WERI-Rb-1 (cell line): ENCODE results near the gene ZNF208.

Source experiments
- DNase-seq: peaks from one replicate; pipeline ENCODE4 v3.0.0-alpha.2; 2020
- H3K27ac ChIP-seq: fragments of 250-450 bp; sonication (Bioruptor Pico); 2 replicates; pipeline ENCODE4 v1.5.1; 2020; ENCODE audit warnings: mild to moderate bottlenecking, moderate library complexity
- H3K27me3 ChIP-seq: fragments of 250-450 bp; sonication (Bioruptor Pico); 2 replicates; pipeline ENCODE4 v1.5.1; 2021; ENCODE audit warnings: mild to moderate bottlenecking, low read depth, moderate library complexity; ENCODE audit not compliant: insufficient read depth, severe bottlenecking
- H3K36me3 ChIP-seq: fragments of 250-450 bp; sonication (Bioruptor Pico); 2 replicates; pipeline ENCODE4 v1.5.1; 2020; ENCODE audit warnings: mild to moderate bottlenecking, moderate library complexity
- H3K4me3 ChIP-seq: 2 replicates; pipeline ENCODE4 v1.5.1; 2011; ENCODE audit warnings: low read depth, mild to moderate bottlenecking, control low read depth, low read length
- H3K9me3 ChIP-seq: fragments of 250-450 bp; sonication (Bioruptor Pico); 2 replicates; pipeline ENCODE4 v1.5.1; 2021; ENCODE audit warnings: mild to moderate bottlenecking, moderate library complexity; ENCODE audit not compliant: severe bottlenecking
- TF ChIP-seq, protein P1 (sequence below): IDR thresholded peaks from 2 replicates; pipeline ENCODE4 v1.5.1; 2011; ENCODE audit warnings: low read depth, mild to moderate bottlenecking, control low read depth, inconsistent platforms, low read length

Gene ZNF208

GRCh38 chr19:21947775-21948174, 63.0 kb downstream of the ZNF208 start:
- DNase-seq: no peak
- H3K36me3 ChIP-seq: no peaks in the 10 kb centered on the region
- TF ChIP-seq, protein P1, sequence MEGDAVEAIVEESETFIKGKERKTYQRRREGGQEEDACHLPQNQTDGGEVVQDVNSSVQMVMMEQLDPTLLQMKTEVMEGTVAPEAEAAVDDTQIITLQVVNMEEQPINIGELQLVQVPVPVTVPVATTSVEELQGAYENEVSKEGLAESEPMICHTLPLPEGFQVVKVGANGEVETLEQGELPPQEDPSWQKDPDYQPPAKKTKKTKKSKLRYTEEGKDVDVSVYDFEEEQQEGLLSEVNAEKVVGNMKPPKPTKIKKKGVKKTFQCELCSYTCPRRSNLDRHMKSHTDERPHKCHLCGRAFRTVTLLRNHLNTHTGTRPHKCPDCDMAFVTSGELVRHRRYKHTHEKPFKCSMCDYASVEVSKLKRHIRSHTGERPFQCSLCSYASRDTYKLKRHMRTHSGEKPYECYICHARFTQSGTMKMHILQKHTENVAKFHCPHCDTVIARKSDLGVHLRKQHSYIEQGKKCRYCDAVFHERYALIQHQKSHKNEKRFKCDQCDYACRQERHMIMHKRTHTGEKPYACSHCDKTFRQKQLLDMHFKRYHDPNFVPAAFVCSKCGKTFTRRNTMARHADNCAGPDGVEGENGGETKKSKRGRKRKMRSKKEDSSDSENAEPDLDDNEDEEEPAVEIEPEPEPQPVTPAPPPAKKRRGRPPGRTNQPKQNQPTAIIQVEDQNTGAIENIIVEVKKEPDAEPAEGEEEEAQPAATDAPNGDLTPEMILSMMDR: no peak
- H3K27me3 ChIP-seq: no peaks in the 10 kb centered on the region
- no peak overlapping the region for H3K27ac ChIP-seq
- no peaks in the 10 kb centered on the region for H3K9me3 ChIP-seq
- no peak overlapping the region for H3K4me3 ChIP-seq

DNA sequence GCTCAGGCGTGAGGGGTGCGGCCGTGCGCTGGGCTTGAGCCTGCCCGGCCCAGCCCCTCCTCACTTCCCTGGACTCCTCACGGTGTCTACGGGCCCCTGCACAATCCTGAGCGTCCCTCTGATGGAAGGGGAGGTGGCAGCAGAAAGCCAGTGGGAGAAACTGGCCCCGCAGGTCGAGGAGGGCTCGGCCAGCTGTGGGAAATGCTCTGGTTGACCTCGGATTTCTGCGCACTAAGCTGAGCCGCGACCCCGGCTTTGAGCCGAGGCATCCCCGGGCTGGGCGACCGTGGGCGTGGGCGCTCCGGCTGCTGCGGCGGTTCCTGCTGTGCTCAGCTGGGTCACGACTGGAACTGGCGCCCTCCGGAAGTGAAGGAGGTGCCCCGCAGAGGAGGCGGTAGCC, 70.1 kb downstream of the ZNF208 start:
- Histone ChIP-seq H3K4me3 (no peak overlapping the region), H3K27me3 (peaks cover 2% of the 10 kb centered on the region), H3K9me3 (no peaks in the 10 kb centered on the region), H3K27ac (no peak overlapping the region), H3K36me3 (no peaks in the 10 kb centered on the region)
- TF ChIP-seq, protein P1: no peak
- no peak for DNase-seq

DNA sequence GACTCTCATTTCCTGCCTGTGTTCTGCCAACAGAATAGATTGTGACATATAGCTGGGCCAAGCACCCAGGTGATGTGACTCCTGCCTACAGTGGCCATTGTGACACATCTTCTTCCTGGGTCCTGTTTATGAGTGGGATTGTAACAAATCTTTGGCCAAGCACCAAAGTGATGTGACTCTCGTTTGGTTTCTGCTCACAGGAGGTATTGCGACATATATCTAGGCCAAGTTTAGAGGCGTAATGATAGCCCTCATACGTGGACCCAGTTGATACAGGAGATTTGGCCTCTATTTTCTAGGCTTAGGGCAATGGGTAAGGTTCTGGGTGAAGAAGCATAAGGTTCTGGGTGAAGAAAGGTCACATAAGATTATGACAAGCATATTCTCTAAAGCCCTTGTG, 76.2 kb downstream of the ZNF208 start:
- H3K27ac ChIP-seq: no peak overlapping the region
- TF ChIP-seq, protein P1: no peak
- H3K27me3 ChIP-seq: peaks cover 2% of the 10 kb centered on the region
- no peak overlapping the region for H3K4me3 ChIP-seq
- no peaks in the 10 kb centered on the region for H3K9me3 ChIP-seq
- no peak for DNase-seq
- no peaks in the 10 kb centered on the region for H3K36me3 ChIP-seq

GRCh38 chr19:21934131-21934530, 76.6 kb downstream of the ZNF208 start:
- Histone ChIP-seq H3K27ac (no peak overlapping the region), H3K36me3 (no peaks in the 10 kb centered on the region), H3K27me3 (peaks cover 2% of the 10 kb centered on the region), H3K9me3 (no peaks in the 10 kb centered on the region), H3K4me3 (no peak overlapping the region)
- TF ChIP-seq, protein P1: no peak
- DNase-seq: no peak

GRCh38 chr19:21922276-21922675, 88.5 kb downstream of the ZNF208 start:
- Histone ChIP-seq H3K9me3 (no peaks in the 10 kb centered on the region), H3K36me3 (no peaks in the 10 kb centered on the region), H3K27ac (no peak overlapping the region), H3K27me3 (no peaks in the 10 kb centered on the region), H3K4me3 (no peak overlapping the region)
- TF ChIP-seq, protein P1: no peak
- DNase-seq: no peak

GRCh38 chr19:21921691-21922180, 89.0 kb downstream of the ZNF208 start:
- no peak for DNase-seq
- TF ChIP-seq, protein P1: no peak
- H3K36me3 ChIP-seq: no peaks in the 10 kb centered on the region
- no peak overlapping the region for H3K27ac ChIP-seq
- no peaks in the 10 kb centered on the region for H3K27me3 ChIP-seq
- no peaks in the 10 kb centered on the region for H3K9me3 ChIP-seq
- no peak overlapping the region for H3K4me3 ChIP-seq
